ENCODE measurements around the gene GSG1. TPM values are rescaled to one million over a fixed set of nuclear protein-coding genes. Genes with fewer than 3 reads are reported as not detected.
A peak's percentile ranks its signal among the peaks of the same experiment; 100 is the strongest.

GSG1 gene
- total RNA-seq, 1 donor from 2014 or later = not detected

- ATAC-seq (no peak), DNase-seq (no peak)
- intact Hi-C loops (cut with micrococcal nuclease) = no loop called here
These were observed 21.4 kb upstream of the GSG1 start for GRCh38 chr12:13124656-13125505.

GRCh38 chr12:13121568-13121967, 18.1 kb upstream of the GSG1 start:
- peak; percentile 73 for ATAC-seq
- intact Hi-C loops (cut with micrococcal nuclease) = no loop called here

GRCh38 chr12:13120413-13120812, 16.9 kb upstream of the GSG1 start:
- no peak for DNase-seq
- intact Hi-C loops (cut with micrococcal nuclease) = no loop called here
- no peak for ATAC-seq

More at GRCh38 chr12:13121568-13121967, 18.1 kb upstream of the GSG1 start:
- no peak for DNase-seq

GRCh38 chr12:13119826-13120225, 16.4 kb upstream of the GSG1 start:
- DNase-seq (no peak), ATAC-seq (no peak)
- intact Hi-C loops (cut with micrococcal nuclease) = no loop called here

GRCh38 chr12:13117029-13117428, 13.6 kb upstream of the GSG1 start:
- ATAC-seq = peak; percentile 52
- intact Hi-C loops (cut with micrococcal nuclease) = no loop called here

GRCh38 chr12:13116259-13116658, 12.8 kb upstream of the GSG1 start:
- intact Hi-C loops (cut with micrococcal nuclease) = no loop called here
- ATAC-seq (peak; percentile 47), DNase-seq (peak; percentile 37)

More at GRCh38 chr12:13117029-13117428, 13.6 kb upstream of the GSG1 start:
- no peak for DNase-seq

GRCh38 chr12:13114251-13115052, 11.0 kb upstream of the GSG1 start:
- peak; percentile 28 for ATAC-seq
- intact Hi-C loops (cut with micrococcal nuclease) = no loop called here

GRCh38 chr12:13112968-13113367, 9.5 kb upstream of the GSG1 start:
- ATAC-seq (no peak), DNase-seq (no peak)
- intact Hi-C loops (cut with micrococcal nuclease) = no loop called here

More at GRCh38 chr12:13114251-13115052, 11.0 kb upstream of the GSG1 start:
- no peak for DNase-seq

GRCh38 chr12:13106666-13107065, 3.2 kb upstream of the GSG1 start:
- intact Hi-C loops (cut with micrococcal nuclease) = no loop called here
- DNase-seq (no peak), ATAC-seq (no peak)

GRCh38 chr12:13105781-13106180, 2.3 kb upstream of the GSG1 start:
- intact Hi-C loops (cut with micrococcal nuclease) = no loop called here
- DNase-seq = no peak
- no peak for ATAC-seq

GRCh38 chr12:13104409-13104808, 942 bp upstream of the GSG1 start:
- ATAC-seq = no peak
- intact Hi-C loops (cut with micrococcal nuclease) = loop anchor here (5.0 kb wide), 1 partner anchor 93 kb away; the partner anchor contains the start of gene EMP1
- DNase-seq = no peak

- no peak for ATAC-seq
- intact Hi-C loops (cut with micrococcal nuclease) = loop anchor here (5.0 kb wide), 1 partner anchor 95 kb away; the partner anchor contains the start of gene EMP1
- DNase-seq = no peak
These were observed 839 bp downstream of the GSG1 start for GRCh38 chr12:13102461-13103195.

GRCh38 chr12:13101821-13102375, 1.6 kb downstream of the GSG1 start:
- ATAC-seq (no peak), DNase-seq (no peak)
- intact Hi-C loops (cut with micrococcal nuclease) = loop anchor here (5.0 kb wide), 1 partner anchor 95 kb away; the partner anchor contains the start of gene EMP1

GRCh38 chr12:13100882-13101769, 2.3 kb downstream of the GSG1 start:
- DNase-seq (peak; percentile 95), ATAC-seq (peak; percentile 86)
- intact Hi-C loops (cut with micrococcal nuclease) = loop anchor here (5.0 kb wide), 1 partner anchor 96 kb away; the partner anchor contains the start of gene EMP1

- intact Hi-C loops (cut with micrococcal nuclease) = loop anchor here (5.0 kb wide), 1 partner anchor 97 kb away; the partner anchor contains the start of gene EMP1
- ATAC-seq (no peak), DNase-seq (no peak)
These were observed 2.9 kb downstream of the GSG1 start for GRCh38 chr12:13100605-13100881.

GRCh38 chr12:13099844-13100604, 3.4 kb downstream of the GSG1 start:
- ATAC-seq (no peak), DNase-seq (no peak)

More at GRCh38 chr12:13099844-13100604, 3.4 kb downstream of the GSG1 start:
- intact Hi-C loops (cut with micrococcal nuclease) = loop anchor here (5.0 to 10.0 kb wide), 3 partner anchors 97 to 185 kb away; partner anchors contain the start of gene EMP1

All from left ventricle myocardium superior (tissue), 1 donor.